GM12891 (cell line): ENCODE measurements around the gene GPSM1.

Experiments
- POLR2A ChIP-seq: IDR thresholded peaks from 2 replicates; pipeline ENCODE4 v1.6.1; 2011; ENCODE audit warnings: low read depth, low read length, control low read depth
- POLR2AphosphoS5 ChIP-seq: IDR thresholded peaks from 2 replicates; pipeline ENCODE4 v1.6.1; 2011; ENCODE audit warnings: low read depth, low read length, control low read depth
- POU2F2 ChIP-seq: IDR thresholded peaks from 2 replicates; pipeline ENCODE4 v1.6.1; 2011; ENCODE audit warnings: low read depth, mild to moderate bottlenecking, control low read depth, low read length, moderate library complexity
- SPI1 ChIP-seq: IDR thresholded peaks from 2 replicates; pipeline ENCODE4 v1.6.1; 2011; ENCODE audit warnings: low read depth, low read length, control low read depth
- TAF1 ChIP-seq: IDR thresholded peaks from 2 replicates; pipeline ENCODE4 v1.6.1; 2011; ENCODE audit warnings: low read depth, low read length, control low read depth

- TF ChIP-seq POLR2AphosphoS5 (no peak), POLR2A (no peak), TAF1 (no peak), POU2F2 (no peak), SPI1 (no peak)
Observed at GRCh38 chr9:136353088-136353487, 25.7 kb downstream of the GPSM1 start.
